Measurements from ENCODE around the gene FAM170B. TPM values are rescaled to one million over a fixed set of nuclear protein-coding genes. Genes with fewer than 3 reads are reported as not detected.

The FAM170B gene
- total RNA-seq, 1 donor from 2014 or later: not detected

DNA sequence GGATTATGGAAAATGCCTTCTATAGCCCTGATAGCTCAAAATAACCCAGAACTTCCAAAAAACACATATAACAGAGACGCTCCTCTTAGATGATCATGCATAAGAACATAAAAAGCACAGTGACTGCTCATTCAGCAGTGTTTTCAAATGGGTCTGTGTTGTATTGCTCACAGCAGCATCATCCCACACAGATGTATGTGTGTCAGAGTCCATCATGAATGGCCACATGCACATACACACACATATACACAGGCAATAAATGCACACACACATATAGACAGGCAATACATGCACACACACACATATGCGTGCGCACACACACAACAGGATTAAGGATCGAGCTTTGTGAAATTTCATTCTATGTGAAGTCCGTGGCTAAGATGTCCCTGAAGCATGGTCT, 28.2 kb upstream of the FAM170B start:
- Mint-ChIP-seq H3K4me3 (ENCODE audit: unreplicated experiment) (no peak overlapping the region), H3K27me3 (ENCODE audit: unreplicated experiment) (peaks cover 3% of the 10 kb centered on the region), H3K4me1 (ENCODE audit: low read depth, unreplicated experiment) (peaks cover 9% of the 10 kb centered on the region), H3K36me3 (ENCODE audit: unreplicated experiment) (peaks cover 5% of the 10 kb centered on the region), H3K9me3 (ENCODE audit: unreplicated experiment) (peaks cover 5% of the 10 kb centered on the region), H3K27ac (ENCODE audit: unreplicated experiment) (no peak overlapping the region)
- DNase-seq: no peak
- TF ChIP-seq CTCF (IDR thresholded peaks at IDR 0.05; ENCODE audit: partially characterized antibody, unreplicated experiment): no peak

DNA sequence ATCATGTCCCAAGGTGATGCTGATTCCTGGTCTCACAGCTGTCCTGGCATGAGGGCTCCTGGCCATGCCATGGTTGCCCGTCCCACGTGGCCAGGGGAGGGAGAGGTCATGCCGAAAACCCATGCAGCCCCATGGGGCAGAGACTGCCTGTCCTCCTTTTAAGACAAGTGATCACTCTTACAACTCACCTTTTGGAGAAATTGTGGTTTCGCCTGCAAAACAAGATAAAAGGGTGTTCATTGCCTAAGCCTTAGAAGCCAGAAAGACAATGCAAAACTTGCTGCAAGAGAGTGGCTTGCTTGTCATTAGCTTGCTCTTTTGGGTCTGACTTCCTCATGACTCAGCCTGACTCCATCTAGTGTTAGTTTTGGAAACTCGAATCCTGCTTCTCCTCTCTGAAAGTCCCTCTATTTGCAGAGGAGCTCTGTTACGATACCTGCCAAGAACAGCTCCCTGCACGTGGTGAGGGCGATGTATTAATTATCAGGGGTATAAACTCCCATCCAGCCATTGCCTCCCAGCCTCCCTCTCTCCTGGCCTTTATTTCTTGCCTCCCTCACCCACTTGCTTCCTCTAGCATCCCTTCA, 27.7 kb upstream of the FAM170B start:
- Mint-ChIP-seq H3K27ac (ENCODE audit: unreplicated experiment) (no peak overlapping the region), H3K36me3 (ENCODE audit: unreplicated experiment) (peaks cover 4% of the 10 kb centered on the region), H3K4me3 (ENCODE audit: unreplicated experiment) (no peak overlapping the region), H3K27me3 (ENCODE audit: unreplicated experiment) (peaks cover 3% of the 10 kb centered on the region), H3K9me3 (ENCODE audit: unreplicated experiment) (peaks cover 5% of the 10 kb centered on the region), H3K4me1 (ENCODE audit: low read depth, unreplicated experiment) (peaks cover 9% of the 10 kb centered on the region)
- TF ChIP-seq CTCF (IDR thresholded peaks at IDR 0.05; ENCODE audit: partially characterized antibody, unreplicated experiment): no peak
- DNase-seq: no peak

DNA sequence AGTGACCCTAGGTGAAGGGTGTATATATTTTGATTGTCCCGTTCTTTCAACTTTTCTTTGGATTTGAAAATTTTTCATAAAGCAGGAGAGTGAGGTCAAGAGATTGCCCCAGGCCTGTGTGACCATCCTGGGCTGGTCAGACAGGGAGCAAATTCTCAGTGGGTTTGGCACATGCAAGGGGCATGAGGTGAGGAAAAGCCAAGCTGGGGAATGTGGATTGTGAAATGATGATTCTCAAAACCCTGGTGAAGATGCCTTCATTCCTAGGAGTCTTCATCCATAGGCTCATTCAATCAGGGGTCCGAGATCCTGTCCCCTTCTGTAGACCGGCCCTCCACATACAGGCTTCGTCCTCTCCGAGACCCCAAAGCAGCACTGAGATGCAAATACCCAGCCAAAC, 27.0 kb upstream of the FAM170B start:
- no peak for TF ChIP-seq CTCF (IDR thresholded peaks at IDR 0.05; ENCODE audit: partially characterized antibody, unreplicated experiment)
- H3K27ac Mint-ChIP-seq (ENCODE audit: unreplicated experiment): no peak overlapping the region
- H3K36me3 Mint-ChIP-seq (ENCODE audit: unreplicated experiment): no peaks in the 10 kb centered on the region
- peaks cover 9% of the 10 kb centered on the region for H3K4me1 Mint-ChIP-seq (ENCODE audit: low read depth, unreplicated experiment)
- H3K4me3 Mint-ChIP-seq (ENCODE audit: unreplicated experiment): no peak overlapping the region
- no peak for DNase-seq
- peaks cover 3% of the 10 kb centered on the region for H3K9me3 Mint-ChIP-seq (ENCODE audit: unreplicated experiment)
- peaks cover 2% of the 10 kb centered on the region for H3K27me3 Mint-ChIP-seq (ENCODE audit: unreplicated experiment)

DNA sequence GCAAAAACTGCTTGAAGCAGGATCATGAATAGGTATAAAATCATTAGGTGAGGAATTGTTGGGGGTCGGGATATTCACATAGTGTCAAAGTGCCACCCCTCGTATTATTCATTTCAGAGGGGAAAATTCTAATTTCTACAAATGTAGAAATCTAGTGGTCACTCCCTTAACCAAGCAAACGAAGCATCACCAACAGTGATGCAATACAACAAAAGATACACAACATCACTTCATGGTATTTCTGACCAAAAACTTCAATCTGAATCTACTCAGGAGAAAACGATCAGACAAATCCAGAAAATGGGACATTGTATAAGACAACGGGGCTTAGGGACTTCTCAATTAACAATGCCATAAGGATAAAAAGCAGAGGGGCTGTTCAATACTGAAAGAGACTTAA, 26.3 kb upstream of the FAM170B start:
- Mint-ChIP-seq H3K36me3 (ENCODE audit: unreplicated experiment) (no peaks in the 10 kb centered on the region), H3K4me1 (ENCODE audit: low read depth, unreplicated experiment) (peaks cover 6% of the 10 kb centered on the region), H3K27me3 (ENCODE audit: unreplicated experiment) (peaks cover 2% of the 10 kb centered on the region), H3K9me3 (ENCODE audit: unreplicated experiment) (peaks cover 3% of the 10 kb centered on the region), H3K4me3 (ENCODE audit: unreplicated experiment) (no peak overlapping the region), H3K27ac (ENCODE audit: unreplicated experiment) (no peak overlapping the region)
- TF ChIP-seq CTCF (IDR thresholded peaks at IDR 0.05; ENCODE audit: partially characterized antibody, unreplicated experiment): no peak
- DNase-seq: no peak

- no peak for TF ChIP-seq CTCF (IDR thresholded peaks at IDR 0.05; ENCODE audit: partially characterized antibody, unreplicated experiment)
- H3K27me3 Mint-ChIP-seq (ENCODE audit: unreplicated experiment): peaks cover 2% of the 10 kb centered on the region
- no peak for DNase-seq
- H3K36me3 Mint-ChIP-seq (ENCODE audit: unreplicated experiment): no peaks in the 10 kb centered on the region
- H3K4me3 Mint-ChIP-seq (ENCODE audit: unreplicated experiment): no peak overlapping the region
- no peak overlapping the region for H3K27ac Mint-ChIP-seq (ENCODE audit: unreplicated experiment)
- peaks cover 7% of the 10 kb centered on the region for H3K4me1 Mint-ChIP-seq (ENCODE audit: low read depth, unreplicated experiment)
- H3K9me3 Mint-ChIP-seq (ENCODE audit: unreplicated experiment): peaks cover 1% of the 10 kb centered on the region
These were observed 25.1 kb upstream of the FAM170B start for GRCh38 chr10:49158915-49159314.
